ENCODE data around the gene ASPN. TPM values are rescaled to one million over a fixed set of nuclear protein-coding genes. Genes with fewer than 3 reads are reported as not detected.

The ASPN gene
- total RNA-seq, 2 experiments from 2014 or later: not detected

DNA sequence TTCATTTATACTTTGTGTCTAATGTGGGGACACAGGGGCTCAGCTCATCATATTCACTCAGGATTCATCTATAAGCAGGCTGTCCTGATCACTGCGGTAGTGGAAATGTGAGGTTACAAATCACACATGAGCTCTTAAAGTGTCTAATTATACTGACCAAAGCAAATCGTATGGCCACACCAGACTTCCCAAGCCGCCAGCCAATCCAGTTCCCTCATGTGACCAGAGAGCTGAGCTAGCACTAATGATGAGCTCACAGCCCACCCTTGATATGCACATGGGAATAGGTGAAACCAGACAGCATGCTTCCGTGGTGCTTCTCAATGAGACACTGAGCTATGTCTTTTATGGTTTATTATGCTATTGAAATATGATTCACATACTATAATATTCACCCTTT, 35.9 kb upstream of the ASPN start:
- H3K27ac Mint-ChIP-seq: no peak overlapping the region
- ATAC-seq: no peak
- no peaks in the 10 kb centered on the region for H3K9me3 Mint-ChIP-seq
- no peaks in the 10 kb centered on the region for H3K36me3 Mint-ChIP-seq (ENCODE audit: low read depth)
- ChIA-PET POLR2A (no interaction called here), CTCF (no interaction called here)
- H3K4me3 Mint-ChIP-seq: no peak overlapping the region
- no peaks in the 10 kb centered on the region for H3K27me3 Mint-ChIP-seq
- DNase-seq: no peak
- TF ChIP-seq, protein P1, sequence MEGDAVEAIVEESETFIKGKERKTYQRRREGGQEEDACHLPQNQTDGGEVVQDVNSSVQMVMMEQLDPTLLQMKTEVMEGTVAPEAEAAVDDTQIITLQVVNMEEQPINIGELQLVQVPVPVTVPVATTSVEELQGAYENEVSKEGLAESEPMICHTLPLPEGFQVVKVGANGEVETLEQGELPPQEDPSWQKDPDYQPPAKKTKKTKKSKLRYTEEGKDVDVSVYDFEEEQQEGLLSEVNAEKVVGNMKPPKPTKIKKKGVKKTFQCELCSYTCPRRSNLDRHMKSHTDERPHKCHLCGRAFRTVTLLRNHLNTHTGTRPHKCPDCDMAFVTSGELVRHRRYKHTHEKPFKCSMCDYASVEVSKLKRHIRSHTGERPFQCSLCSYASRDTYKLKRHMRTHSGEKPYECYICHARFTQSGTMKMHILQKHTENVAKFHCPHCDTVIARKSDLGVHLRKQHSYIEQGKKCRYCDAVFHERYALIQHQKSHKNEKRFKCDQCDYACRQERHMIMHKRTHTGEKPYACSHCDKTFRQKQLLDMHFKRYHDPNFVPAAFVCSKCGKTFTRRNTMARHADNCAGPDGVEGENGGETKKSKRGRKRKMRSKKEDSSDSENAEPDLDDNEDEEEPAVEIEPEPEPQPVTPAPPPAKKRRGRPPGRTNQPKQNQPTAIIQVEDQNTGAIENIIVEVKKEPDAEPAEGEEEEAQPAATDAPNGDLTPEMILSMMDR (IDR thresholded peaks at IDR 0.05): no peak
- intact Hi-C loops (cut with micrococcal nuclease): no loop called here
- no peaks in the 10 kb centered on the region for H3K4me1 Mint-ChIP-seq (ENCODE audit: low read depth)

DNA sequence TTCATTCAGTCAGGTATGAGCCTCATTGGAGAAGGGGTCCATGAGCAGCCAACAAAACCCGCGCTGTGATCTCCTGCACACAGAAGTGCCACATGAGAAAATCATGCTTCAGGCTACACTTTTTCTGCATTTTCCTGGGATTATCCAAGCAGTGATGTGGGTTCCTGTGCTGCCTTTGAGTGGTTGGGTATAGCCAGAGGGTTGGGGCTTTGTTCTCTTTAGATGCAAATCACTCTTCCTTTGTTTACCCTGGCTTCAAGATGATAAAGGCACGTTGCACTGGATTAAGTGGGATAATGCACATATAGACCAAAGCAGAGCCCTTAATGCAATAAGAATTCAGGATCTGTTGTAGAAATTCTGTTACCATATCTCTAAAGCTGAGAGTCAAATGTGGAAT, 34.7 kb upstream of the ASPN start:
- H3K27ac Mint-ChIP-seq: no peak overlapping the region
- H3K36me3 Mint-ChIP-seq (ENCODE audit: low read depth): no peaks in the 10 kb centered on the region
- intact Hi-C loops (cut with micrococcal nuclease): no loop called here
- no peak overlapping the region for H3K4me3 Mint-ChIP-seq
- no peak for ATAC-seq
- TF ChIP-seq, protein P1 (IDR thresholded peaks at IDR 0.05): no peak
- no peak for DNase-seq
- CTCF ChIA-PET: no interaction called here
- no peaks in the 10 kb centered on the region for H3K27me3 Mint-ChIP-seq
- POLR2A ChIA-PET: no interaction called here
- no peaks in the 10 kb centered on the region for H3K4me1 Mint-ChIP-seq (ENCODE audit: low read depth)
- H3K9me3 Mint-ChIP-seq: no peaks in the 10 kb centered on the region

DNA sequence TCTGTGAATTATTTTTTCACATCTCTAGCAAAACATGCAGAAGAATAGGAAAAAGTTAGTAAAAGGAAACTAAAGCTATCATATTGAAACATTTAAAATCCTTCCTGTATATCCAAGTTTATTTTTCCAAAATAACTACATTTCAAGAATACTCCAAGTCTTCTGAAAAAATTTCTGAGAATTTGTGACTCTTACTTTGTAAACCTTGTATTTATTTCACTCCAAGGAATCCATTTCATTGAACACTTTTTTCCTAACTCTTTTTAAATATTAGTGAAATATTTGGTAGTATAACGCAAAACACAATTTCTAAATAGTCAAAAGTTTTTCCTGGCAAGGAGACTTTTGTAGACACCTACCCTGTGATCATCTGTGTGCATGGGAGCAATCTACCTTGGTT, 34.2 kb upstream of the ASPN start:
- Mint-ChIP-seq H3K36me3 (ENCODE audit: low read depth) (no peaks in the 10 kb centered on the region), H3K4me1 (ENCODE audit: low read depth) (no peaks in the 10 kb centered on the region), H3K27me3 (no peaks in the 10 kb centered on the region), H3K4me3 (no peak overlapping the region), H3K9me3 (no peaks in the 10 kb centered on the region), H3K27ac (no peak overlapping the region)
- DNase-seq: no peak
- POLR2A ChIA-PET: no interaction called here
- no peak for ATAC-seq
- intact Hi-C loops (cut with micrococcal nuclease): no loop called here
- CTCF ChIA-PET: no interaction called here
- TF ChIP-seq, protein P1 (IDR thresholded peaks at IDR 0.05): no peak

DNA sequence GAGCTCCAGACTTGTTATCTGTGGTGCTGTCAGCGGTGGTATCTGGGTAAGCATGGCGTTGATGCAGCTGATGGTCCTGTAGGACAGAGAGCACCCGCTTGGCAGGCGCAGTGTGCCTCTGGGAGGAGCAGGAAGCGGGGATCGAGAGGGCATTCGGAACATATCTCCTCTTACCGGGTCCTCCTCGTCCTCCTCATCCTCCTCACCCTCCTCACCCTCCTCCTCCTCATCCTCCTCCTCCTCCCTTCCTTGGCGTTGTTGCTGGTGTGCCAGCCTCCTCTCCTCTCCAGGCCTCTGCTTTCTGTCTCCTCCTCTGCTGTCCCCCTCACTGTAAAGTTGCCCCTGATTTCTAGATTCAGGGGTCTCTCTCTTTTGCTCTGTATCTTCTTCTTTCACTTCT, 32.3 kb upstream of the ASPN start:
- Mint-ChIP-seq H3K9me3 (no peaks in the 10 kb centered on the region), H3K4me3 (no peak overlapping the region), H3K36me3 (ENCODE audit: low read depth) (no peaks in the 10 kb centered on the region), H3K4me1 (ENCODE audit: low read depth) (no peaks in the 10 kb centered on the region), H3K27ac (no peak overlapping the region), H3K27me3 (no peaks in the 10 kb centered on the region)
- intact Hi-C loops (cut with micrococcal nuclease): no loop called here
- POLR2A ChIA-PET: no interaction called here
- TF ChIP-seq, protein P1 (IDR thresholded peaks at IDR 0.05): no peak
- DNase-seq: no peak
- no peak for ATAC-seq
- CTCF ChIA-PET: no interaction called here

DNA sequence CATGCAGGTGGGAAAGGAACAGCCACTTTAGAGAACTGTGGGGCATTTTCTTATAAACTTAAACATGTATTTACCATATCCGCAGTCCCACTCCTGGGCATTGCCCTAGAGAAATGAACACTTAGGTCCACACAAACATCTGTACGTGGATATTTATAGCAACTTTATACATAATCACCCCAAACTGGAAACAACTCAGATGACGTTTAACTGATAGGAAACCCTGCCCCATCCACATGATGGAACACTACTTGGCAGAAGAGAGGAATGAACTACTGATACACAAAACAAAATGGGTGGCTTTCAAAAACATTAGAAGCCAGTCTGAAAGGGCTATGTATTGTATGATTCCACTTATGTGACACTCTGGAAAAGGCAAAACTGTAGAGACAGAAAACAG, 31.0 kb upstream of the ASPN start:
- Mint-ChIP-seq H3K36me3 (ENCODE audit: low read depth) (no peaks in the 10 kb centered on the region), H3K27me3 (no peaks in the 10 kb centered on the region), H3K4me1 (ENCODE audit: low read depth) (no peaks in the 10 kb centered on the region), H3K27ac (no peak overlapping the region), H3K4me3 (no peak overlapping the region), H3K9me3 (no peaks in the 10 kb centered on the region)
- TF ChIP-seq, protein P1 (IDR thresholded peaks at IDR 0.05): no peak
- ChIA-PET POLR2A (no interaction called here), CTCF (no interaction called here)
- ATAC-seq (no peak), DNase-seq (no peak)
- intact Hi-C loops (cut with micrococcal nuclease): no loop called here

Data from activated CD8-positive, alpha-beta T cell treated with anti-CD3 and anti-CD28 coated beads for 36 hours (primary cell).